Gastroesophageal sphincter (tissue), 4 donors: ENCODE measurements around the gene GAL3ST1. TPM values are rescaled to one million over a fixed set of nuclear protein-coding genes. Genes with fewer than 3 reads are reported as not detected.

Experiments used
- ATAC-seq: fragments of 150-250 bp; one replicate; pipeline ENCODE4 v1.9.1; 2016; ENCODE audit warnings: mild to moderate bottlenecking, moderate library complexity
- H3K27ac ChIP-seq, 4 donors: fragments of 200-600 bp; sonication (generic) in 3 of 4; 1 replicate in 3 of 4; 2 replicates in 1 of 4; pipeline ENCODE4 v1.5.1; 2016 to 2019
- H3K27me3 ChIP-seq: fragments of 200-600 bp; sonication (generic); one replicate; pipeline ENCODE4 v1.5.1; 2019
- H3K36me3 ChIP-seq, 2 donors: fragments of 200-600 bp; sonication (generic); one replicate each; pipeline ENCODE4 v1.5.1; 2019; ENCODE audit warnings: control low read depth in 1 of 2
- H3K4me1 ChIP-seq, 3 donors: fragments of 200-600 bp; sonication (generic); 1 replicate in 2 of 3; 2 replicates in 1 of 3; pipeline ENCODE4 v1.5.1; 2016 to 2019; ENCODE audit warnings: control low read depth in 2 of 3
- H3K4me3 ChIP-seq, 2 donors: fragments of 200-600 bp; sonication (generic); one replicate each; pipeline ENCODE4 v1.5.1; 2019; ENCODE audit warnings: mild to moderate bottlenecking in 1 of 2, moderate library complexity in 1 of 2
- H3K9me3 ChIP-seq, 3 donors: fragments of 200-600 bp; sonication (generic); one replicate each; pipeline ENCODE4 v1.5.1; 2017 to 2019; ENCODE audit warnings: control low read depth in 2 of 3
- CTCF ChIP-seq, 4 experiments: fragments of 200-600 bp in 2 of 4; fragments of 450-650 bp in 2 of 4; sonication (generic) in 1 of 4; IDR thresholded peaks; one replicate each; pipeline ENCODE4 v1.5.1; 2017 to 2019; ENCODE audit warnings: antibody characterized with exemption in 4 of 4, mild to moderate bottlenecking in 2 of 4, moderate library complexity in 2 of 4
- EP300 ChIP-seq: sonication (generic); formaldehyde crosslinking; IDR thresholded peaks from one replicate; pipeline ENCODE4 v1.6.1; 2017; ENCODE audit warnings: antibody characterized with exemption, mild to moderate bottlenecking
- POLR2A ChIP-seq, 2 donors: fragments of 450-650 bp; IDR thresholded peaks; one replicate each; pipeline ENCODE4 v1.6.1; 2017; ENCODE audit warnings: antibody characterized with exemption in 2 of 2, mild to moderate bottlenecking in 2 of 2, moderate library complexity in 1 of 2
- POLR2AphosphoS5 ChIP-seq: sonication (generic); formaldehyde crosslinking; IDR thresholded peaks from one replicate; pipeline ENCODE4 v1.6.1; 2017; ENCODE audit warnings: antibody characterized with exemption
- WGBS, 2 donors: methylation state at CpG; one replicate each; pipeline ENCODE4 v1.1.5; 2018; ENCODE audit warnings: low coverage in 1 of 2; 5-methylcytosine and 5-hydroxymethylcytosine counted together
- total RNA-seq, 4 donors: library from RNA; depleted of rRNA; stranded (reverse); fragments of >200 nt; gene quantifications; one replicate each; pipeline ENCODE4 v1.1.0, GENCODE V29; 2016

Gene GAL3ST1
- total RNA-seq, 4 donors from 2014 or later: 0.54 to 3.0 (median 3.0) TPM

- Histone ChIP-seq H3K36me3 (no peaks in the 10 kb centered on the region), H3K27me3 (peaks cover 15% of the 10 kb centered on the region), H3K27ac (no peak overlapping the region), H3K4me3 (no peak overlapping the region), H3K9me3 (no peaks in the 10 kb centered on the region), H3K4me1 (peaks cover 0 to 5% (median 5%) of the 10 kb centered on the region in 3 donors)
- ATAC-seq: no peak
- WGBS, 2 donors: 78 to 86% methylated on average over 5 to 7 of the region's 9 CpGs
- TF ChIP-seq POLR2AphosphoS5 (no peak), POLR2A (IDR thresholded peaks at IDR 0.05) (no peak), CTCF (IDR thresholded peaks at IDR 0.05) (no peak), EP300 (no peak)
Measured at GRCh38 chr22:30537083-30537731, 37.3 kb downstream of the GAL3ST1 start.

DNA sequence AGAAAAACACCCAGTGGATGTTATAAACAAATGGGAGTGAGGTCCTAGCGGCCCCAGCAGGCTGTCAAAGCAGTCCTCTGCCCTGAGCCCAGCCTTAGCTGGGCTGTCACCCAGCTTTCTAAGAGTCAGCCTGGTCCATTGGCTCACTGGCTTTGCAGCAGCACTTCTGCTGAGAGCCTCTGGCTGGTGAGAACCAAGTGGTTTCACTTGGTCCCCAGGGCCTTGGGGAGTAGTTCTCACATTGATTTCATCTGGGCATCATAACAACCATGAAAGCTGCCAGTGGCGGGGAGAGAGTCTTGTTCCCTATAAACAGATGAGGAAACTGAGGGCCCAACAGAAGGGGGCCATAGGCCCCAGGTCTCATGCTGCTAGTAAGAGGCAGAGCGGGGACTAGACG is 39.3 kb downstream of the GAL3ST1 start:
- H3K27me3 ChIP-seq: no peaks in the 10 kb centered on the region
- H3K27ac ChIP-seq: no peak overlapping the region
- ATAC-seq: no peak
- H3K9me3 ChIP-seq: no peaks in the 10 kb centered on the region
- no peak overlapping the region for H3K4me3 ChIP-seq
- TF ChIP-seq POLR2AphosphoS5: no peak
- TF ChIP-seq EP300: no peak
- no peak for TF ChIP-seq CTCF (IDR thresholded peaks at IDR 0.05)
- no peak for TF ChIP-seq POLR2A (IDR thresholded peaks at IDR 0.05)
- H3K36me3 ChIP-seq: no peaks in the 10 kb centered on the region
- no peaks in the 10 kb centered on the region for H3K4me1 ChIP-seq
- 63 to 67% methylated on average over 1 to 3 of the region's 4 CpGs for WGBS, 2 donors

DNA sequence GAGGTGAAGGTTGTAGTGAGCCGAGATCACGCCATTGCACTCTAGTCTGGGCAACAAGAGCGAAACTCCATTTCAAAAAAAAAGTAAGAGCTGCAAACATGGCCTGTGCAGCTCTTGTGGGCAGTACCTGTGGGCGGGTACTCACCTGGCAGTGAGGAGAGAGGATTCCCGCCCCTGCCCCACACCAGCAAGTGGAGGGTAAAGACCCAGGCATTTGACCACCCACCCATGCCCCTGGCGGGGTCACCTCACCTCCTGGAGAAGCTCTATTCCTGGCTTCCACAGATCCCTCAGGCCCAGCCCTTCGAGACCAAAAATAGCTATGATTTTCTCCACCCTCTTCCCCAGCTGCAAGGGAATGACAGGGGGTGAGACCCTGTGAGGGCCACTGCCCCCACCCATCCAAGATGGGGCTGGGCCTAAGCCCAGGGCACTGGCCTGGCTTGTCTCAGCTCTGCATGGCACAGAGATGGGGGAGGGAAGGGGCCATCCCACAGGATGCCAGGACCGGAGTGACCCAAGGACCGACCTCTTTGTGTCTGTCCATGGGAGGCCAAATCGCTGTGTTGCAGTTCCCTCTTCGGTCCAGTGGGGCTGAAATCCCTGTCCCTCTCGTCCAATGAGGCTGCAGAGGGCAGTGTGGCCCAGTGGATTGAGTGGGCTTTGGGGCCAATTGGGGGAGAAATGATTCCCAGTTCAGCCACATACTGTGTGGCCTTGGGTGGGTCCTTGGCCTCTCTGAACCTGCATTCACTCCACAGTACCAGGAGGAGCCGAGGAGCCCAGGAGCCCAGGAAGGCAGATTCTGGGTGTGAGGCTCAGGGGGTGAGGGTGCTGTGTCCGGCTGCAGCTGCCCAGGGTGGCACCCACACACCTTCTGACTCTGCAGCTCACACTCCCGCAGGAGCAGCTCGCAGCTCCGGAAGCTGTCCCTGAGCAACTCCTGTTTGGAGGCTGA is 42.5 kb downstream of the GAL3ST1 start:
- no peak for TF ChIP-seq CTCF (IDR thresholded peaks at IDR 0.05)
- TF ChIP-seq POLR2A (IDR thresholded peaks at IDR 0.05): no peak
- no peak for TF ChIP-seq EP300
- TF ChIP-seq POLR2AphosphoS5: no peak

GRCh38 chr22:30526656-30527055 is 47.8 kb downstream of the GAL3ST1 start:
- H3K36me3 ChIP-seq: no peaks in the 10 kb centered on the region
- no peak overlapping the region for H3K4me3 ChIP-seq
- H3K9me3 ChIP-seq: no peaks in the 10 kb centered on the region
- ATAC-seq: no peak
- TF ChIP-seq POLR2AphosphoS5 (no peak), POLR2A (IDR thresholded peaks at IDR 0.05) (no peak), EP300 (no peak), CTCF (IDR thresholded peaks at IDR 0.05) (no peak)
- H3K27me3 ChIP-seq: peaks cover 15% of the 10 kb centered on the region
- H3K27ac ChIP-seq: no peak overlapping the region
- 80 to 88% methylated on average over 1 to 4 of the region's 4 CpGs for WGBS, 2 donors
- no peaks in the 10 kb centered on the region for H3K4me1 ChIP-seq

More for the DNA sequence above, 42.5 kb downstream of the GAL3ST1 start:
- no peaks in the 10 kb centered on the region for H3K27me3 ChIP-seq
- 50 to 96% methylated on average over 2 to 4 of the region's 17 CpGs for WGBS, 2 donors
- no peak overlapping the region for H3K27ac ChIP-seq
- ATAC-seq: no peak
- H3K36me3 ChIP-seq: no peaks in the 10 kb centered on the region
- no peak overlapping the region for H3K4me3 ChIP-seq
- H3K9me3 ChIP-seq: no peaks in the 10 kb centered on the region
- no peaks in the 10 kb centered on the region for H3K4me1 ChIP-seq
